Activated CD8-positive, alpha-beta memory T cell treated with anti-CD3 and anti-CD28 coated beads, Interleukin-2, amount 50 U/mL, for 24 hours (primary cell): ENCODE results near the gene NLRP6.
"Not testable (repeated sequence)": the region's sequence is repeated elsewhere in the genome, so short reads cannot be mapped to it uniquely, and the experiment has no call there.

Source experiments
- DNase-seq: peaks from one replicate; pipeline ENCODE4 v3.0.0-alpha.2; 2020; ENCODE audit errors: extremely low read depth

Gene NLRP6

DNA sequence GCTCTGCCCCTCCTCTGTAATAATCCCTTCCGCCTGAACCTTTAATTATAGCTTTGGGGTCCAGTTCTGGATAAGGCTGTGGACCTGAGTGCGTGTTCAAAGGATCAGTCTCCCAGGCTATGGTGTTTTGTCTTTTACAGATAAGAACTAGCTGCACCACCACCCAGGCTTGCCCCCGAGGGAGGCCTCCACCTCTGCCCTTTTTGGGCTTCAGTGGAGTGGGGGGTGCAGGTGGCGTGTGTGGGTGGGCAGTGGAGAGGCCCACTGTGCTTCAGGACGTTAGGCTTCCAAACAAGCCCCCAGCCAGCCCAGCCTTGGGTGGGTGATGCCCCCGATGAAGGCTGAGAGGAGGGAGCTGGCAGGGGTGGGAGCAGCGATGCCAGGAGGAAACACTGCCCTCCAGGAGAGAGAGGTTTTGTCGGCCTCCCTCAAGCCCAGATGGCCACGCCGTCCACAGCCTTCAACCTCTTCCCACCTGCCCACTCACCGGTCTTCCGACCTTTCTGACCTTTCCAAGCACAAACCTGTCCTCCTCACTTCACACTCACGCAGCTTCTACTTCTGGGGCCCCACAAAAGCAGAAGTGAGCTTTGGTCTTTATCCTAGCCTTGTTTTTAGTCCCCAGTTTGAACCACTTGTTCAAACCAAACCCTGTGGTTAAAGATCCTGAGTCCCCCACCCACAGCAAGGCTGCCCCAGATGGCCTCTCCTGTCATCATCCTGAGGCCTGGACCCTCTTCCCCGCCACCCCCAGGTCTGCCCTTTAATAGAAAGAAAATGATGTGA, 21.1 kb upstream of the NLRP6 start:
- DNase-seq, result no peak

- DNase-seq, result no peak
These were observed 20.3 kb upstream of the NLRP6 start for GRCh38 chr11:257766-258493.

DNA sequence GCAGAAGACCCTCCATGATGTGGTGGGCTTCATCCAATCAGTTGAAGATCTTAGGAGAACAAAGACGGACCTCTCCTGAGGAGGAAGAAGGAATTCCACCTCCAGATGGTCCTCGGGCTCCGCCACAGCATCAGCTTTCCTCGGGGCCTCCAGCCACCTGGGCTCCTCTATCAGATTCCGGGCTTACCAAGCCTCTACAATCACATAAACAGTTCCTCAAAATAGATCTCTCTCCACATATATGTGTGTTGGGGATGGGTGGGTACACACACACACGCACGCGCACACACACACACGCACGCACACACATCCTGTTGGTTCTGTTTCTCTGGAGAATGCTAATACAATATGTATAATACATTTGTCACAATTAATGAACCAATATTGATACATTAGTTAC, 18.8 kb upstream of the NLRP6 start:
- DNase-seq, result no peak

- DNase-seq, result no peak
These were observed 16.6 kb upstream of the NLRP6 start for GRCh38 chr11:261624-262023.

DNA sequence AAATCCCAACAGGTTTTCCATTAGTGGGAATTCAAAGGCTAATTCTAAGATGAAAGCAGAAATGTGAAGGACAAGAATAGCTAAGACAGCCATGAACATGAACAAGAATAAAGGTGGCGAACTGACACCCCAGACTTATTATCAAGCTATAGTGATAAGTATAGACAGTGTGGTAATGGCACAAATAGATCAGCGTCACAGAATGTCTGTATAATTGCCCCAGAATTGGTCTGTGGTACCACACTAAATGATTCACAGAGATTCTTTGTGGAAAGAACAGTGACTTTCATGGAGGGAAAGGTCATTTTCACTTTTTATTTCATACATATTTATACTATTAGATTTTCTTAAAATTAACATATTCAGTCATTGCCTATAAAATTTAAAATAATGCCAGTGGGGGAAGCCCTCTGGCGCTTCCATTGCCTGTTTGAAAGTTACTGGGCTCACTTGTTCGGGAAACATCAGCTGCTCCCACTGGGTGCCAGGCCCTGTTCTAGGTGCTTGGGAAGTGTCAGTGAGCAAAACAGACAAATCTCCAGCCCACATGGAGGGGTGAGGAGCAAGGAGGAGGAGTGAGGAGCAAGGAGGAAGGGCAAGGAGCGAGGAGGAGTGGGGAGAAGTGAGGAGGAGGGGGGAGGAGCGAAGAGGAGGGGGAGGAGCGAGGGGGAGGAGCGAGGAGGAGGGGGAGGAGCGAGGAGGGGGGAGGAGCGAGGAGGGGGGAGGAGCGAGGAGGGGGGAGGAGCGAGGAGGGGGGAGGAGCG, 11.3 kb upstream of the NLRP6 start:
- DNase-seq, result no peak

DNA sequence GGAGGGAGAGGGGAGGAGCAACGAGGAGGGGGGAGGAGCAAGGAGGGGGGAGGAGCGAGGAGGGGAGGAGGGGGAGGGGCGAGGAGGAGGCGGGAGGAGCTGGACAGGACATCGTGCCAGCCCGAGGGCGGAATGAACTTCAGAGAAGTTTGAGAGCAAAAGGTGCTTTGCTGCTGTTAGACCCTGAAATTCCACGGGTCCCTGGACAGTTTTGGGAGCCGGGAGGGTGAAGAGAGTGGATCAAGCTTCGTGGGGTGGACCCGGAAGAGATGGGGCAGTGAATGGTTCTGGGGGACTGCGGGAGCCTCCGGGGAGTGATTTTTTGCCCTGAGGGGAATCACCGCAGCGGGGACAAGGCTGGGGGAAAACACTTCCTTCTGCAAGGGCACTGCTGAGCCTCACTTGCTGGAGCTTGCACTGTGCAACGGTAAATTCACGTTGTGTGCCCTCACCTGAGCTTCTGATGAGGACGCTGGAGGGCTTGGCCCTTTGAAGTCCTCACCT, 10.7 kb upstream of the NLRP6 start:
- no peak for DNase-seq

GRCh38 chr11:268716-269145, 9.5 kb upstream of the NLRP6 start:
- not testable (repeated sequence) for DNase-seq

- no peak for DNase-seq
These were observed 8.9 kb upstream of the NLRP6 start for GRCh38 chr11:269146-269890.

DNA sequence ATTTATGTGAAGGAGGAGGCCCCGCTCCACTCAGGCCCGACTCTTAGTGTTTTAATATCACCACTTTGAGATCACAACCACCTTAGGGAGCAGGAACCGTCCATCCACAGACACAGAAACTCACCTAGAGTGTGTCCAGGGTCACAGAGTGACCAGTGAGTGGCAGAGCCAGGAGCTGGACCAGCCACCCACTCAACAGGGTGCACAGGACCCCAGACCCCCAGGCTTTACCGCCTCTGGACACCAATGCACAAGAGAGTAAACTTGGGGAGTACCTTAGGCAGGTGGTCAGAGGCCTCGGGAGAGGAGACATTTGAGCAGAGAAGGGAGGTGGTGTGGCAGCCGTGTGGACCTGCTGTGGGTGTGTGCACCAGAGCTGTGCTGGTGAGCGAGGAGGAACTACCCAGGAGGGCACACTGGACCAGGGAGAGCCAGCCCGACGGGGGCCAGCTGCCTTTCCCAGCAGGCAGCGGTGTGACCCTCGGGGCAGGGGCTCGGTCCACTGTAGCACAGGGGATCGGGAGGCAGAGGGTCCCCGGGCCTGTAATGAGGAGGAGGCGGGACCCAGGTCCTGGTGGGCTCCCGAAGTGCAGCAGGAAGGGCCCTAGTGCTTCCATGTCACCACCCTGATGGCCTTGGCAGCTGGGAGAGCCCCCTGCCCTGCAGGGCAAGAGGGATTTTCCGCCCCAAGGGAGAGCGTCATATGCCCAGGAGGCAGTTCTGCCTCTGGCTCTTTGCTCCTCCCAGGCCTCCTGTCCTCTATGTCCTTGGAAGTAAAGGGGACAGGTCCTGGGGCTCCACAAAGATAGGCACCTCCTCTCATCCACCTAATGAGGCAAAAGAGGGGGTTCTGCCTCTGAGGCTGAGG, 7.5 kb upstream of the NLRP6 start:
- no peak for DNase-seq

GRCh38 chr11:271319-271715, 6.9 kb upstream of the NLRP6 start:
- no peak for DNase-seq

- DNase-seq, result no peak
These were observed 5.8 kb upstream of the NLRP6 start for GRCh38 chr11:272195-272930.

- no peak for DNase-seq
These were observed 5.3 kb upstream of the NLRP6 start for GRCh38 chr11:272931-273198.

DNA sequence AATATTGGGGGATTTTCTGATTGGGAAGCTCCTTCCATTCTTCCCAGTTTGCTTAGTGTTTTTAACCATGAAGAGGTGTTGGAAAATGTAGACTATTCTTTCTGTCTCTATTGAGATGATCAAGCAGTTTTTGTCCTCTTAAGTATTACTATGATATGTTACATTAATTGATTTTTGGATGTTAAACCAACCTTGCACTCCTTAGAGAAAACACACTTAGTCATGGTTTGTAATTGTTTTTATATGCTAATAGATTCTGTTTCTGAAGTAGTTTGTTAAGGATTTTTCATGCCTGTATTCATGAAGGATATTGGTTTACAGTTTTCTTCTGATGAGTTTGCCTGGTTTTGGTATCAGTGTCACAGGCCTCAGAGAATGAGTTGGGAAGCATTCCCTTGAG, 2.0 kb upstream of the NLRP6 start:
- DNase-seq, result no peak

- DNase-seq, result no peak
These were observed 1.1 kb downstream of the NLRP6 start for GRCh38 chr11:279040-279965.

- DNase-seq, result no peak
These were observed 1.9 kb downstream of the NLRP6 start for GRCh38 chr11:279966-280705.

DNA sequence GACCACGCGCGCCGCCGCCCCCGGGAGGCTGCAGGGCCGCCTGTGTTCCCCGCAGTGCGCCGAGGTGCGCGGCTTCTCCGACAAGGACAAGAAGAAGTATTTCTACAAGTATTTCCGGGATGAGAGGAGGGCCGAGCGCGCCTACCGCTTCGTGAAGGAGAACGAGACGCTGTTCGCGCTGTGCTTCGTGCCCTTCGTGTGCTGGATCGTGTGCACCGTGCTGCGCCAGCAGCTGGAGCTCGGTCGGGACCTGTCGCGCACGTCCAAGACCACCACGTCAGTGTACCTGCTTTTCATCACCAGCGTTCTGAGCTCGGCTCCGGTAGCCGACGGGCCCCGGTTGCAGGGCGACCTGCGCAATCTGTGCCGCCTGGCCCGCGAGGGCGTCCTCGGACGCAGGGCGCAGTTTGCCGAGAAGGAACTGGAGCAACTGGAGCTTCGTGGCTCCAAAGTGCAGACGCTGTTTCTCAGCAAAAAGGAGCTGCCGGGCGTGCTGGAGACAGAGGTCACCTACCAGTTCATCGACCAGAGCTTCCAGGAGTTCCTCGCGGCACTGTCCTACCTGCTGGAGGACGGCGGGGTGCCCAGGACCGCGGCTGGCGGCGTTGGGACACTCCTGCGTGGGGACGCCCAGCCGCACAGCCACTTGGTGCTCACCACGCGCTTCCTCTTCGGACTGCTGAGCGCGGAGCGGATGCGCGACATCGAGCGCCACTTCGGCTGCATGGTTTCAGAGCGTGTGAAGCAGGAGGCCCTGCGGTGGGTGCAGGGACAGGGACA, 2.7 kb downstream of the NLRP6 start:
- DNase-seq, result no peak

- DNase-seq, result no peak
These were observed 3.4 kb downstream of the NLRP6 start for GRCh38 chr11:281486-282161.
